ENCODE results near the gene RAB33B.

Gene RAB33B

GRCh38 chr4:139506774-139507173 lies 52.9 kb downstream of the RAB33B start:
- TF ChIP-seq, protein P1, sequence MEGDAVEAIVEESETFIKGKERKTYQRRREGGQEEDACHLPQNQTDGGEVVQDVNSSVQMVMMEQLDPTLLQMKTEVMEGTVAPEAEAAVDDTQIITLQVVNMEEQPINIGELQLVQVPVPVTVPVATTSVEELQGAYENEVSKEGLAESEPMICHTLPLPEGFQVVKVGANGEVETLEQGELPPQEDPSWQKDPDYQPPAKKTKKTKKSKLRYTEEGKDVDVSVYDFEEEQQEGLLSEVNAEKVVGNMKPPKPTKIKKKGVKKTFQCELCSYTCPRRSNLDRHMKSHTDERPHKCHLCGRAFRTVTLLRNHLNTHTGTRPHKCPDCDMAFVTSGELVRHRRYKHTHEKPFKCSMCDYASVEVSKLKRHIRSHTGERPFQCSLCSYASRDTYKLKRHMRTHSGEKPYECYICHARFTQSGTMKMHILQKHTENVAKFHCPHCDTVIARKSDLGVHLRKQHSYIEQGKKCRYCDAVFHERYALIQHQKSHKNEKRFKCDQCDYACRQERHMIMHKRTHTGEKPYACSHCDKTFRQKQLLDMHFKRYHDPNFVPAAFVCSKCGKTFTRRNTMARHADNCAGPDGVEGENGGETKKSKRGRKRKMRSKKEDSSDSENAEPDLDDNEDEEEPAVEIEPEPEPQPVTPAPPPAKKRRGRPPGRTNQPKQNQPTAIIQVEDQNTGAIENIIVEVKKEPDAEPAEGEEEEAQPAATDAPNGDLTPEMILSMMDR (conservative IDR thresholded peaks at IDR 0.05; ENCODE audit: low read depth, low read length), result no peak
- no peak for DNase-seq (ENCODE audit: low read depth)
- H3K4me3 ChIP-seq (ENCODE audit: low read length), result no peak overlapping the region

- H3K4me3 ChIP-seq (ENCODE audit: low read length), result no peak overlapping the region
- TF ChIP-seq, protein P1 (conservative IDR thresholded peaks at IDR 0.05; ENCODE audit: low read depth, low read length), result no peak
- no peak for DNase-seq (ENCODE audit: low read depth)
These were observed 54.8 kb downstream of the RAB33B start for GRCh38 chr4:139508581-139509237.

- no peak for DNase-seq (ENCODE audit: low read depth)
- H3K4me3 ChIP-seq (ENCODE audit: low read length), result no peak overlapping the region
- TF ChIP-seq, protein P1 (conservative IDR thresholded peaks at IDR 0.05; ENCODE audit: low read depth, low read length), result peak; percentile 51
These were observed 55.9 kb downstream of the RAB33B start for GRCh38 chr4:139509727-139510410.

GRCh38 chr4:139511320-139511719 lies 57.4 kb downstream of the RAB33B start:
- no peak for DNase-seq (ENCODE audit: low read depth)
- TF ChIP-seq, protein P1 (conservative IDR thresholded peaks at IDR 0.05; ENCODE audit: low read depth, low read length), result no peak
- H3K4me3 ChIP-seq (ENCODE audit: low read length), result no peak overlapping the region

- no peak for DNase-seq (ENCODE audit: low read depth)
- H3K4me3 ChIP-seq (ENCODE audit: low read length), result no peak overlapping the region
- TF ChIP-seq, protein P1 (conservative IDR thresholded peaks at IDR 0.05; ENCODE audit: low read depth, low read length), result no peak
These were observed 60.6 kb downstream of the RAB33B start for GRCh38 chr4:139514382-139515059.

DNA sequence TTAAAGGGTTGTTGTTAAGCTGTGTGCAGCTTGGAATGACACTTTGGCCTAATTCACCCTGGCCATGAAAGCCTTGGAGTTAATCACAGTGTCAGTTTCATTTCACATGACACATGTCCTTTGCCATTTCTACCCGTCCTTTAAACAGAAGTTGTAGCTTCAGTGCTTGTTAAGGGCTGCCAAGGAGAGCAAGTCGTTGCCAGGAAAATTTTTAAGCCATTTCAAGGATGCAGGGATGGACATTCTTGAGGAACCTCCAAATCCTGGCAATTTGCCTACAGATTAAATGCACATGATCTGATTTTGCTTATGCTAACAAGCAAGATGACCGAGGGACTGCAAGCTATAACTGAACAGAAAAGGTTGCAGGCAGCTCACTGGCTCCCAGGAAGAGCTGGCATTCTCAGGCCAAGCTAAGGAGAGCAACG lies 61.6 kb downstream of the RAB33B start:
- TF ChIP-seq, protein P1 (conservative IDR thresholded peaks at IDR 0.05; ENCODE audit: low read depth, low read length), result no peak
- no peak overlapping the region for H3K4me3 ChIP-seq (ENCODE audit: low read length)
- peak; percentile 72 for DNase-seq (ENCODE audit: low read depth)
